Stimulated activated CD4-positive, alpha-beta T cell treated with anti-CD3 and anti-CD28 coated beads, Interleukin-15, amount 100 ng/mL, for 1 hour (primary cell): ENCODE data around the gene SH3BGRL3.
"Not testable (repeated sequence)": the region's sequence is repeated elsewhere in the genome, so short reads cannot be mapped to it uniquely, and the experiment has no call there.

Experiments
- DNase-seq, 2 donors: peaks; one replicate each; pipeline ENCODE4 v3.0.0-alpha.2; 2020; ENCODE audit warnings: low read depth in 1 of 2, low spot score in 1 of 2

SH3BGRL3 gene

DNA sequence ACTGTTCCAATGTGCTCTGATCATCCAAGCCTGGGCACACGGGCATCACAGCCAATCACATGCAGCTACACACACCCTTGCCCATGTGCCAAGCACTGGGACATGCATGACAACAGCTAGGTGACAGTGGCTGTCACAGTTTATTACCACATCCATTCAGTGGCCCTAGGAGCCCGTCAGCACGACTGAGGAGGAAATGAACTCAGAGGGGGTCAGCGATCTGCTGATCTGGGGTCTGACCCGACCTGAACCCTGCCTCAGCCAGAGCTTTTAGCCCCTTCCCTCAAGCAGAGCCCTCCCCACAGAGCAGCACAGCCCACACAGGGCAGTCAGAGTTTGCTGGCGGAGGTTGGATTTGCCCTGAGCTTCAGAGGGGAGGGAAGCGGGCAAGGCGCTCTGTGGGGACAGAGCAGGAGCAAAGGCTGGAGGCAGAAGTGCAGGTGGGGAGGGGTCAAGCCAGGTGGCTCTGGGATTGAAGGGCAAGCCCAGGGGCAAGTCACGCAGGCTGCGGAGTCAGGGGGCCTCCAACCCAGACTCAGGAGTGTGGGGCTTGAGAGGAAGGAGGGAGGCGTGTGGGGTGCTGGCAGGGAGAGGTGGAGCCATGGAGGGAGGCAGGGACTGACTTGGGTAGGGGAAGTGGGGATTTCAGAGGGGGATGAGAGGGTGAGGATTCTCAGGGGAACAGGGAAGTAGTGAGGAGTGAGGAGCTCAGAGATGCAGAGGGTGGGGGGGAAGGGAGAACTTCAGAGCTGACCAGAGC, 10.4 kb downstream of the SH3BGRL3 start:
- no peak for DNase-seq

DNA sequence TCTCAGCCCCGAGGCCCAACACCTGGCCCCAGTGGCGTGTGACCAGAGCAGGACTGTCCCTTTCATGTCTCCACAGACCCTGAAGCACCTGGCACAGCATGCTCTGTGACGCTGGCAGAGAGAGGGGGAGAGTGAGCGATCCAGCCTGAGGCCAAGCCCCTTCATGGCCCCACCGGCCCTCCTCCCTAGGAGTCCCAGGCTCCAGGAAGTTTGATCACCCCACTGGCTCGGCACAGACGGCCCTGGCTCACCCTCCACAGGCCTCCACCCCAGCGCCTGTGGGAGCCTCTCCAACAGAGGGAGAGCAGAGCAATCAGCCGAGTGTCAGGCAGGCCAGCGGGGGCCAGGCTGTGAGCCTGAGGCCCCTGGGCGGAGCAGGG, 11.0 kb downstream of the SH3BGRL3 start:
- DNase-seq = no peak

DNA sequence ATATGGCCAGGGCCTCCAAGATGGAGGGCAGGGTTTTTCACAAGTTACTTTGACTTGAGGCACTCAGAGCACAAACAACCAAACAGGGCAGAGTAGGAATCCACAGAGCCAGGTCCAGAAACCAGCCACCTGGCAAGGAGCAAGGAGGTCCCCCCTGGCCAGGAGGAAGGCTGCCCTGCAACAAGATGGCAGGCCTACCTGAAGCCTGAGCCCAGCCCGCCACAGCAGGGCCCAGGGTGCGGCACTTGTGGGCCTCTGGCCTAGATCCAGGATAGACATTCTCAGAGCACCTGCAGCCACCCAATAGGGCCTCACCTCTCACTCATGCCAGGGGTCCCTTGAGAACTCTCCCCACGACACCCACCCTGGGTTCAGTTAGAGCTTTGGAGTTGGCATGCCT, 11.5 kb downstream of the SH3BGRL3 start:
- no peak for DNase-seq

DNA sequence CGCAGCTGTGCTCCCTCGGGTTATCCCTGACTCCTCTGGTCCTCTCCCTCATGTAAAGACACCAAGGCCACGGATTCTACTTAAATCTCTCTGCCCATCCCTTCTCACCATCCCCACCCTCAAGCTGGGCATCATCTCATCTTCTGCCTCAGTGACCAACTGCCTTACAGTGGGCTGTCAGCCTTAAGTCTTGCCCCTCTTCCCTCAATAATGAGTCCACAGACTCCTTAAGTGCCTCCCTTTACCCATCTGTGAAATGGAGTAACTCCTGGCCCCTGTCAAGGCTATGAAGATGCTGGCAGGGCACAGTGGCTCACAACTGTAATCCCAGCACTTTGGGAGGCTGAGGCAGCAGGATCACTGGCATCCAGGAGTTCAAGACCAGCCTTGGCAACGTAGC, 12.1 kb downstream of the SH3BGRL3 start:
- DNase-seq = no peak

DNA sequence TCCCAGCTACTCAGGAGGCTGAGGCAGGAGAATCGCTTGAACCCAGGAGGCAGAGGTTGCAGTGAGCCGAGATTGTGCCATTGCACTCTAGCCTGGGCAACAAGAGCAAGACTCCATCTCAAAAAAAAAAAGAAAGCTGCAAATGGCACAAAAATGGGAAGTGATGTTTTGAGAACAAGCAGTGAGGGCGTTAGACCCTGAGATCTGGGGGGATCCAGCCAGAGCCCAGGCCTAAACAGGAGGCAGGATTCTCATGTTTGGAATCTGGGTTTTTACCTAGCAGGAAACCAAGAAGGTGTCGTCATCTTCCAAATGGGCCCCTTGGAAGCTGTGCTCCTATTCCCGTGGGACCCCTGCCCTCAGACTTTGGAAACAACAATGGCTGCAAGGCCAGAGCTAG, 12.8 kb downstream of the SH3BGRL3 start:
- not testable (repeated sequence) for DNase-seq

DNA sequence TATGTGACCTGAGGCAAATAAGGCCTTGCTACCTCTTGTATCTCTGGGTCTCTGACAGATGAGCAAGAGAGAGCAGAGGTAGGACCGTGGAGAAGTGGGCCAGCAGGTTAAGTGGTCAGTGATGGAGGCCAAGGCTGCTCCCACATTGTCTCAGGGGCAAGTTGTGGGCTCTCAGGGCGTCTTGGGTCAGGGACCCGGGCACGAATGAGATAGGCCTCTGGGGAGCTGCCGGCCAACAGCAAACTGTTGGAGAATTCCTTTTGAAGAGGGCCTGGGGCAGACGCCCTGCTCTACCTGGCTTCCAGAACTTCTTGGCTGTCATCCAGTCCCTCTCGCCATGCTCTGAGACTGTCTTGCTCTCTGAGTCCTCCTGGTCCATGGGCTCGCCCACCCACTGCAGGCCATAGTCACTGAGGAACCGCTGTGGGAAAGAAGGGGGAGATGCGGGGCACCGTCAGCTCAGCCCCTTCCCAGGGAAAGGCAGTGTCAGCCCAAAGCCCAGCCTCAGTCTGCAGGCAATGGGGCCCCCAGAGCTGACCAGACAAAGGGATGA, 14.1 kb downstream of the SH3BGRL3 start:
- DNase-seq = no peak

DNA sequence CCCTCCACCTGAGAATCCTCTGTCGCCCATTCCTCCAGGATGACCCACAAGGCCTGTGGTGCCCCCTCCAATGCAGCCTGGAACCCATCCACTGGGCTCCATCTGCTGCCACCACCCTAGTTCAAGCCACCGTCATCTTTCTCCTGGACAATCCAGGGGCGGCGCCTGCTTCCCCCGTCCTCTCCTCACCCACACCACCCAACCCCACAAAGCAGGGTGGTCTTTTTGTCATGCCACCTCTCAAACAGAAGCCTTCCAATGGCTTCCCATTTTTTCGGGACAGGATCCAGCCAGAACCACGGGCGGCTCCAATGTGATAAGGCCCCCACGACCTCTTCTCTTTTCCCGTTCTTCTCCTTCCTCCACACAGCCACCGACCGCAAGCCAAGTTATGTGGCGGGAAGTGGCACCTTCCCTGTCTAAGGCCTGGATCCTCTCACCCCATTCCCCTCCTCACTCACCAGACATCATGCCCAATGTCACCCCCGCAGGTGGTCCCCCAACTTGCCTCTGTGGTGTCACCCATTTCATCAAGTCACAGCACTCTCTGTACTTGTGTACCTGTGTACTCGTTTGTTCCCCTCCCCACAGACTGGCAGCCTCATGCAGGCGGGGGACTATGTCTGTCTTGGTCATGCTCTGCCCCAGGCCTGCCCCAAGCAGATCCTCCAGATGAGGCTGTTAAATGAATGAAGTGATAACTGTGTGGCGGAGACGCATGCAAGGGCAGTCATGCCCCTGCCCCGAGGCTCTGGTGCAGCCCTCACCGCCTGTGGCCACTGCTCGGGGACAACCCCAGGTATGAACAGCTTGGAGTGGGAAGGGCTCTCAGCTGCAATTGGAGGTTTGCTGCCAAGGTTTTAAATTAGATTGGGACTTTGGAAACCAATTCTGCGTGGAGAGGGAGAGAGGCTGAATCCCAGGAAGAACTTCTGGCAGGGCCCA, 15.6 kb downstream of the SH3BGRL3 start:
- DNase-seq = no peak

DNA sequence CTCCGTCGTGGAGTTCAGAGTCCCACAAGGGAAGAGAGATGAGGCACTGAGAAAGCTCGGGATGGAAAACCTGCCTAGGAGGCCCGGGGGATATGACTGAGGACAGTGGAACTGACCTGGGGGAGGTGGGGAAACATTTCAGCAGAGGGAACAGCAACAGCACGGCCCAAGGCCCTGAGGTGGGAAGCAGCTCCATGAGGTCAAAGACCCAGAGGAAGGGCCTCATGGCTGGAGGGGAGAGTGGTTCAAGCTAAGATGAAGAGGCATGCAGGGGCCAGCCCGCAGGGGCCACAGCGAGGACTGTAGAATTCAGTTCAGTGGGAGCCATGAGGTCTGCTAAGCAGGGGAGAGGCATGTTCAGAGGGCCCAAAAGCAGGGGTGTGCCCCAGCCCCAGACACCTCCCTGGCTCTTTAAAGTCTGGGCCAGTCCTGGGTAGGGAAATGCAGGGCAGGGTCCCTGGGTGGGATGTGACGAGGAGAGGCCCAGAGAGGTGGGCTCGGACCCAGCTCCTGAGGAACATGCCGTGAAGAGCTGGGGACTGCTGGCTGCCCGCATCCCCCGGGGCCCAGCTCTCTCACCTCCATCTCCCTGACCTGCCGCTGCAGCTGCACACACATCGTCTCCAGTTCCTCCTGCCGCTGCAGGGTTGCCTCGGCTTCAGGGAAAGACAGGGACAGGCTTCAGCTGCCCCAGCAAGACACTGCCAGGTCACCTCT, 16.6 kb downstream of the SH3BGRL3 start:
- no peak for DNase-seq

DNA sequence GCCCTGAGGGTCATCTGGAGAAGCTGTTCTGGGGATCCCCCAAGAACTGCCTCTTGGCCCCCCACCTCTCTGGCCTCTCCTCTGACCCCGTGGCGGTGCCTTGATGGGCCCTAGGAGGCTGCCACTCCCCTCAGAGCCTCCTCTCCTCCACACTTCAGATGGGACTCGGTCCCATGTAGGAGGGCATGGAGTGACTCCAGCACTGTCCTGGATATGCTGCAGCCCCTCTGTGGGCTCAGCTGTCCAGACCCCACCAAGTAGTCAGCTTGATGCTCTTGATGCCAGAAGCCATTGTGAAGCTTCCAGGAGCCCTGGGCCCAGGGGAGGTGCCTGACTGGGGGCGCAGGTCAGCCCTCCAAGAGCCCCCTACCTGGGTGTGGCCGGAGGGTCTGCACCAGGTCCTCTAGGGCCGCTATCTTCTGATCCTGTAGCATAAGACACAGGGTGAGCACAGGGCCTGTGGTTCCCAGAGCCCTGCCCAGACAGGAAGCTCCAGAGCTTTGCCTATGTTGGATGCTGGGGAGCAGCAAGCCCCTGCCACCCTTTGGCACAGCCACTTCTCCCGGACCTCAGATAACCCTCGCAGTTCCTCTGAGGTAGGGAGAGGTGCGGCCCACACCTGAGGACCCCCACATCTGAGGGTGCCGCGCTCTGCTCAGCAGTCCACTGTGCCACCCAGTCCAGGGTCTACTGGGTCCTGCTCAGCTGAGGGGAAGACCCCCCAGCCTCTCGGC, 17.3 kb downstream of the SH3BGRL3 start:
- DNase-seq = no peak

DNA sequence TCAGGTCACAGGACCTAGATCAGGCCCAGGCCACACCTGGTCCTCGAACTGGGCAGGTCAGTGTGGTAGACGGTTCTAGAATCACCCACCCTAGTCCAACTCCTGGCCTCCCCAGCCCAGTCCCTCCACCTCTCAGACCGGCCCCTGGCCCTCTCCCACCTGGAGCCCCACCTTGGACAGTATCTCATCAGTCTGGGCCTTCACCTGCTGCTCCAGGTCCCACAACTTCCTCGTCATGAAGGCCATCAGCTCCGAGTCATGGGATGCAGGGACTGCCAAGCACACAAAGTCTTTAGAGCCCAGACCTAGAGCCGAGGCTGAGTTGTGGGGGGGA, 17.9 kb downstream of the SH3BGRL3 start:
- no peak for DNase-seq

DNA sequence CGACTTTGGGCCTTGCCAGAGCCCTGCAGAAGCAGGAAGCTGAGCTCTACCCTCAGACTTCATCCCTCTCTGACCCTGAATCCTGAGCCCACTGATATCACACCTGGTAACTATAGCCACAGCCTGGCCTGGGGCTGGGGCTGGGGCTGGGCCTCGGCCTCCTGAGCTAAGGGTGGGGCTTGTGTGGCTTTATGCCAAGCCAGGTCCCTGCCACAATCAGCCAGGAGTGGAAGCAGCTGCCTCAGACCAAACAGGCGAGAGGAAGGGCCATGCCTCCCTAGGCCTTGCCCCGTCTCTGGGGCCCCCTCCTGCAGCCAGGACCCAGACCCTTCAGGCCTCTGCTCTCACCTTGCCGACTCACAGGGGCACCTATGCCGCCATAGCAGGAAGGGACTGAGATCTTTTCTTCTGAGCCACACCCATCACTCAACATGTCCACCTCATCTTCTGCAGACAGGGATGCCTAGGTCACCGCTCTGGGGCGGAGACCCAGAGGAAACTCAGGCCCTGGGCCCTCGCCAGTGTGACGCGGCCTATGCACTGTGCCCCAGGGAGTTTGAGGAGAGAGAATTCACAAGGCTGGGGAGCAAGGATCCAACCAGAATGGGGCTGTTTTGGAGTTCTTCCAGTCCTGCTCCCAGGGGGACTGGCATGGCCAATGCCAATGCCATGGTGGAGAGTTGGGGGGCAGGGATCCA, 20.8 kb downstream of the SH3BGRL3 start:
- DNase-seq = no peak

DNA sequence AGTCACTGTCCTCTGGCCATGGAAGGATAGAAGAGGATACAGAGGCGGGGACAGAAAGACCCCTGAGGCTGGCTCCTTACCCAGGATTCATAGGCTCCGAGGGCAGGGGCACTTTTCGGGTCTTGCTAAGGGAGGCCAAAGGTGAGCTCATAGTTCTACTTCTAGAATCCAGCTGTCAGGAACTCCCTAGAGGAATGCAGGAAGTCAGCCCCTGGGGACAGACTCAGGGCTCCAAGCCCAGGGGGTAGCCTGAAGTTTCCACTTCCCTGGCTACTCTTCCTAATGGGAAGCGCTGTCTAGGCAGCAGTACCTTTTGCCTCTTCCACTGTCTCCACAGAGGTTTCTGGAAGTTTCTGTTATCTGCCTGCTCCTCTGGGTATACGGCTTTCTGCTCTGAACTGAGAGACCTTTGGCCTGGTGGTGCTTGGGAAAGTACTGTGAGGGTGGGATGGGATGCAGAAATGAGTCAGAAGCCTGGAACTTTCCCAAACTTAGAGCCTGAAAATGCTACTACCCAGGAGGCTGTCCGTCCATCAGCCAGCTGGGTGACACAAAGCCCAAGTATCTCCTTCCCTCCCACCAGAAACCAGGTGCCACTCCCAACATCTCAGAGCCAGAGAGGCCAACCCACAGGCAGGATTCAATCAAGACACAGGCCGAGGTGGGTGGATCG, 23.0 kb downstream of the SH3BGRL3 start:
- DNase-seq = no peak

DNA sequence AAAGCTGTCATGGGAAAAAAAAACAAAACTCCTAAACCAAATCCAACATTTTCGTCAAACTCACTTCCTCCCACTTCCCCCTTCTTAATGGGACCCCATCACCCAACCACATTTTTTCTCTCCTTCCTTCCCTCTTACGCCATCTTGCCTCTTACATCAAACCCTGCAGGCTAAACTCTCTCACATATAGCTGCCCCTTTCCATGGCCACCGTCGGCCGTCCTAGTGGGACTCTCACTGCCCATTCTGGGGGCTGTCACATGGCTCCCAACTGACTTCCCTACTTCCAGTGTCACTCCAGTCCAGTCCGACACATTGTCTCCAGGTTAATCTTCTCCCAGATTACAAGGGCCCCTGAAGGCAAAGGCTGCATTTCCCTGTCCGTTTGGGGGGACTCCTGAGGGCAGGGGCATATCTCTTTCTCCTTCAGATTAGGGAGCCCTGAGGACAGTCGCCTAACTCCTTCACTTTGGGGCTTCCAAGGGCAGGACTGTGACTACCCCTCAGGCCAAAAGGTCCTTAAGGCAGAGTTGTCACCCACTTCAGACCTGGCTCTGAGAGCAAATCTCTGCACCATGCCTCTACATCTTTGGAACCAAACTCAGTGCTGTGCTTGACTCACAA, 25.9 kb downstream of the SH3BGRL3 start:
- DNase-seq = no peak

DNA sequence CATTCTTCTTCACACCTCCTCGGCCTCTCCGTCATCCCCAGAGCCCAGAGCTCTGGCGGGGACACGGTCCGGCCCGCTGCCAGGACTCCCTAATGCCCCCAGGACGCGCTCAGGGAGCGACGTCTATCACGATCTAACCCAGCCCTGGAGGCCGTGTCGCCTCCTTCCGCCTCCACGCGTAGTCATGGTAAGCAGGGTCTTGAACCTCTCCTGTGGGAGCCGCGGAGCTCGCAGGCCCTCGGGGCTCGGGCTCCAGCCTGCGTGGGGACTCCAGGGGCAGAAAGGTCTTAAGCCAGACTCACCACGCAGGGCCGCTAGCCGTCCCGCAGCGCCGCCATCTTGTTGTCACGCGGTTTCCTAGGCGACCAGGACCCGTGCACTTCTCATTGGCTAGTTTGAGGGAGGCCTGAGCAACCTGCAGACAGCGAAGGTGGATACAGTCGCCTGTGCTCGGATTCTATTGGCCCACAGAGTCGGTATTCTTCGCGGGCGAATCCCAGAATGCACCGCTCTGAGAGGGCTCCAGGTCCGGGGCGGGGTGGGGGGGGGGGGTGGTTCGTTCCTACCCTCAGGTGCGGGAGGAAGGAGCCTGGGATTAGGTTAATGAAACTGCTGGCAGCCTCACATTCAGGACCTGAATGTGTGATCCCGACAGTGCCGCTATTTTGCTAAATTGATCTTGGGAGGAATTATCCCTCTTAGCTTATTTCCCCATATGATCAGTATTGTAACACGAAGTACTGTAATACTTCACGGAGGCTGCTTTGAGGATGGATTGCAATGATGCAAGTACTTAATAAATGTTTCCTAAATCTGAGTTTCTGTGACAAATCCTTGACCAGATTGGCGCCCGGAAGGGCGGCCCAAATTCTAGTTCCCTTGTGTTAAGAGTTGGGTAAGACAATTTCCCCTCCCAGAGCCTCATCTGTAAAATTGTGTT, 26.7 kb downstream of the SH3BGRL3 start, which contains the start of gene UBXN11:
TSS of gene UBXN11 (minus strand) at position 347 of the 940 bp plus-strand sequence. CDS start 3,753 bp downstream, outside the sequence.
- DNase-seq = peak; percentile 74 to 77

DNA sequence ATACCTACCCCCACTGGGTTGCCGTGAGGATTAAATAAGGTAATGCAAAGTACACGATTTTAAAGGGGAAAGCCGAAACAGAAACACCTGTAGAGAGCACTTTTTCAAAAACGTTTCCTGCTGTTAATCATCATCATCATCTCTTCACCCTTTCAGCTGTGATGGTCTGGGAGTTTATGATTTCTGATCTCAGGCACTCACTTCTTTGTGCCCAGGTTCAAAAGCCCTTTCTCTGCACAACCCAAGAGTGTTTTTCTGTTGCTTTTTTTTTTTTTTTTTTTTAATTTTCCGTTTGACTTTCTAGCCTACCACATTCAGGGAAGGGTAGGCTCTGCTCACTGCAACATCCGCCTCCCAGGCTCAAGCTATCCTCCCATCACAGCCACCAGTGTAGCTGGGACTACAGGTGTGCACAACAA, 27.5 kb downstream of the SH3BGRL3 start:
- no peak for DNase-seq

DNA sequence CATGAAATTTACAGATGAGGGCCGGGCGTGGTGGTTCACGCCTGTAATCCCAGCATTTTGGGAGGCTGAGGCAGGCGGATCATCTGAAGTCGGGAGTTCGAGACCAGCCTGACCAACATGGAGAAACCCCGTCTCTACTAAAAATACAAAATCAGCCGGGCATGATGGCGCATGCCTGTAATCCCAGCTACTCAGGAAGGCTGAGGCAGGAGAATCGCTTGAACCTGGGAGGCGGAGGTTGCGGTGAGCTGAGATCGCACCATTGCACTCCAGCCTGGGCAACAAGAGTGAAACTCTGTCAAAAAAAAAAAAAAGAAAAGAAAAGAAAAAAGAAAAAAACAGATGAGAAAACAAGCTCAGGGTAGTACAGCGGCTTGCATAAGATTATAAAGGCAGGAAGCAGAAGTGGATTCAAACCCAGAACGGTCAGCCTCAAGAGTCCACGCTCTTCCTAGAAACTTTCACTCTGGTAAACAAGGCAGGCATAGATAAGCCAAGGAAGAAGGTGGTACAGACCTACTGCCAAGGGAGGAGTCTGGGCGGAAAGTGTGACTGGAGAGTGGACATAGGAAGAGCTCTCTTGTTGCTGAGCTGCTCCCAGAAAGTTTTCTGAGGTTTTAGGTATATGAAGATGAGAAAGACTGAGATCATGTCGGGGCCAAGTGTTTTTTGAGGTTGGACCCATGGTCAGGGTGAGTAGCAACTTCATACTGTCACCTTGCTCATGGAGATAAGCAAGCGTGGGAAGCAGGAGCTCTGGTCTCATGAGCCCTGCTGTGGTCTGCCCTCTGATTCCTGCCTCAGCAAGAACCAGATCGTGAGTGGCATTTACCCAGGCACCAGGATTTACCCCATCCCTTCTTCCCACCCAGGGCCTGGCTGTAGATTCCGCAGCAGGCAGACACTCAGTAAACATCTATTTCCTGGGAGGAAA, 28.3 kb downstream of the SH3BGRL3 start:
- DNase-seq = not testable (repeated sequence)

DNA sequence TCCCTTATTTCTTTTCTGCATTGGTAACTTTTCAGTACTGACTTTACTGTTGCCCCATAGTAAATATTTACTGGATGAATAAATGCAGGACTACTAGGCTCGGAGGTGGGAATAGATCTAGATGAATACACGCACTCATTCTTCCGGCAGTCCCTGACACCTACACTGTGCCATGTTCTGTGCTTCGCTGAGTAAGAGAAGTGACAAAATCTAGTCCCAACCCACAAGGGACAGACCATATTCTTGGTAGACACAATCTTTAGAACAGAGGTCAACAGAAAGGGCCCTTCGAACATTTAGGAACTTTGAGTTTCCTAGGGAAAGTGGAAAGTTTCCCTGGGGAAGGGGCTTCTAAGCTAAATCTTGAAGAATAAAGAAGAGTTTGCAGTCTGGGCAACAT, 34.6 kb downstream of the SH3BGRL3 start:
- DNase-seq = no peak
